Mucosa of descending colon (tissue), 3 donors: ENCODE results near the gene TMEM51. TPM values are rescaled to one million over a fixed set of nuclear protein-coding genes. Genes with fewer than 3 reads are reported as not detected.

ENCODE experiments used
- ATAC-seq: fragments of 200-7000 bp; cut with Tn5 transposase; one replicate; pipeline ENCODE4 v1.9.1; 2020; ENCODE audit warnings: mild to moderate bottlenecking, moderate library complexity
- DNase-seq, 3 donors: peaks; one replicate each; pipeline ENCODE4 v3.0.0-alpha.2; 2020
- H3K36me3 ChIP-seq: fragments of 200-600 bp; one replicate; pipeline ENCODE4 v1.8.0; 2021; ENCODE audit warnings: low read depth, mild to moderate bottlenecking
- H3K4me1 ChIP-seq: fragments of 200-600 bp; one replicate; pipeline ENCODE4 v1.8.0; 2021; ENCODE audit warnings: low read depth, mild to moderate bottlenecking
- H3K4me3 ChIP-seq: fragments of 200-600 bp; one replicate; pipeline ENCODE4 v1.8.0; 2021; ENCODE audit warnings: mild to moderate bottlenecking
- H3K9me3 ChIP-seq: fragments of 200-600 bp; one replicate; pipeline ENCODE4 v1.8.0; 2021; ENCODE audit warnings: mild to moderate bottlenecking
- intact Hi-C, 2 donors: fragments of 100-400 bp; cut with DNase I in 1 of 2; cut with micrococcal nuclease in 1 of 2; formaldehyde crosslinking; loops; one replicate each; pipeline versions ENCODE4 v1.11.0 to v1.11.1; 2022; cut with DNase I, micrococcal nuclease
- total RNA-seq, 3 donors: library from RNA; stranded (reverse); fragmentation: NEBNext Ultra II Directional in 2 of 3; extraction: Animal tissue kit (Norgen Biotek cat#: 25700) in 2 of 3; gene quantifications; one replicate each; pipeline versions ENCODE4 v1.2.1 to v1.2.4, GENCODE V29; 2021 to 2023
- TF ChIP-seq, protein P1 (sequence below): fragments of 200-600 bp; IDR thresholded peaks from one replicate; pipeline ENCODE4 v1.8.0; 2022; ENCODE audit warnings: antibody characterized with exemption, mild to moderate bottlenecking
- donor health status: DM: no; HTN: no; CAD: no; lungs with moderate emphysema.
- donor health status: DM: no; HTN: no; CAD: no.
- donor health status: DM: no; HTN: yes; CAD: no.

TMEM51 gene
- total RNA-seq, 3 donors from 2014 or later: 19.1 to 31.8 (median 26.6) TPM

DNA sequence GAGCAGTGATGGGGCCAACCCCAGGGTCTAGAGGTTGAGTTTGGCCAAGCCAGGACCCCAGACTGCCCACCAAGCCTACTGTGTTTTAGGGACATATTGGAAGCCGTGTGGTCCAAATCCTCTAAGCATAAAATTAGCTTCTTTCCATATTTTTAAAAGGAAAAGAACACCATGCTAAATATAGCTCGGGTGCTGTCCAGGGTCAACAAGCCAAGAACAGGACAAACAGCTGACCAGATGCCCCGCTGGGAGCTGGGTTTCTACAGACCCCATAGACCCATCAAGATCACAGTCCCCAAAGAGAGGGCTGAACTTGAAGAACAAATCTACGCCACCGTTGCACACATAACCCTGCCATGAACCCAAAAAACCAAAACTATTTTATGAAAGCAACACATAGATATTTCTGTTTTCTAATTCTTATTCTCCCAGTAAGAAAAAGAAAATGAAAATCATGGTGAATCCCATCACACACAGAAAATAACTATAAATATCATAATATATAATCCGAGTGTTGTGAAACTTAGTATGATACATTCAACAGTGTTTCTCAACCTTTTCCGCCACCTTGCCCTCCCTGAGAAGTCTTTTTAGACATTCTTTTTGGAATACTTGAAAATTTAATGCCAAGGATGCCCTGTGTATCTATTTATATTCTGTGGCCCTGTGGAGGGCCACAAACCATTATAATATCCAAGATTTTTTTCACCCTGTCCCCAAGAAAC is 57.3 kb downstream of the TMEM51 start:
- TF ChIP-seq, protein P1, sequence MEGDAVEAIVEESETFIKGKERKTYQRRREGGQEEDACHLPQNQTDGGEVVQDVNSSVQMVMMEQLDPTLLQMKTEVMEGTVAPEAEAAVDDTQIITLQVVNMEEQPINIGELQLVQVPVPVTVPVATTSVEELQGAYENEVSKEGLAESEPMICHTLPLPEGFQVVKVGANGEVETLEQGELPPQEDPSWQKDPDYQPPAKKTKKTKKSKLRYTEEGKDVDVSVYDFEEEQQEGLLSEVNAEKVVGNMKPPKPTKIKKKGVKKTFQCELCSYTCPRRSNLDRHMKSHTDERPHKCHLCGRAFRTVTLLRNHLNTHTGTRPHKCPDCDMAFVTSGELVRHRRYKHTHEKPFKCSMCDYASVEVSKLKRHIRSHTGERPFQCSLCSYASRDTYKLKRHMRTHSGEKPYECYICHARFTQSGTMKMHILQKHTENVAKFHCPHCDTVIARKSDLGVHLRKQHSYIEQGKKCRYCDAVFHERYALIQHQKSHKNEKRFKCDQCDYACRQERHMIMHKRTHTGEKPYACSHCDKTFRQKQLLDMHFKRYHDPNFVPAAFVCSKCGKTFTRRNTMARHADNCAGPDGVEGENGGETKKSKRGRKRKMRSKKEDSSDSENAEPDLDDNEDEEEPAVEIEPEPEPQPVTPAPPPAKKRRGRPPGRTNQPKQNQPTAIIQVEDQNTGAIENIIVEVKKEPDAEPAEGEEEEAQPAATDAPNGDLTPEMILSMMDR: no peak
- H3K9me3 ChIP-seq: no peaks in the 10 kb centered on the region
- no peak overlapping the region for H3K4me3 ChIP-seq
- no peak for ATAC-seq
- DNase-seq: no peak
- peaks cover 11% of the 10 kb centered on the region for H3K4me1 ChIP-seq
- intact Hi-C loops: loop anchor here in 1 of 2 donors (10.0 kb wide), 1 partner anchor 56 kb away; the partner anchor contains the start of gene TMEM51
- H3K36me3 ChIP-seq: no peaks in the 10 kb centered on the region

GRCh38 chr1:15211424-15211823 is 57.9 kb downstream of the TMEM51 start:
- no peaks in the 10 kb centered on the region for H3K9me3 ChIP-seq
- ATAC-seq (no peak), DNase-seq (no peak)
- intact Hi-C loops: loop anchor here in 1 of 2 donors (10.0 kb wide), 1 partner anchor 57 kb away; the partner anchor contains the start of gene TMEM51
- no peaks in the 10 kb centered on the region for H3K36me3 ChIP-seq
- no peak overlapping the region for H3K4me3 ChIP-seq
- H3K4me1 ChIP-seq: peaks cover 11% of the 10 kb centered on the region
- TF ChIP-seq, protein P1: no peak

GRCh38 chr1:15212216-15212953 is 58.8 kb downstream of the TMEM51 start:
- Histone ChIP-seq H3K4me3 (no peak overlapping the region), H3K4me1 (peaks cover 11% of the 10 kb centered on the region), H3K9me3 (no peaks in the 10 kb centered on the region), H3K36me3 (no peaks in the 10 kb centered on the region)
- TF ChIP-seq, protein P1: no peak
- intact Hi-C loops: loop anchor here in 1 of 2 donors (10.0 kb wide), 1 partner anchor 58 kb away; the partner anchor contains the start of gene TMEM51
- no peak for DNase-seq
- ATAC-seq: no peak

DNA sequence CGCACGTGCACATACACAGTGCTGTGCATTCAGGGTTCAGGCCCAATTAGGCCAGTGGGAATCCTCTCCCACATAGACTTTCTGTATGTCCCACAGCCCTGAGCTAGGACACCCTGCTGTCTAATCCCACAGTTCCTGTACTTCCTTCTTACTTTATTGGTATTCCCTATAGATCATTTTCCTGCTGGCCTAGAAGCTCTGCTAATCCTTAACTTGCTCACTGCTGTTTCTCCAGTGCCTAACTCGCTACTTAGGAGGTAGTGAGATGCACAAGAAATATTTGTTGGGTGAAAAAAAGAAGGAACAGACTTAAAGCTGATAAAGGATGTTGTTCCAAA is 59.4 kb downstream of the TMEM51 start:
- intact Hi-C loops: loop anchor here in 1 of 2 donors (10.0 kb wide), 1 partner anchor 58 kb away; the partner anchor contains the start of gene TMEM51
- DNase-seq (no peak), ATAC-seq (no peak)
- TF ChIP-seq, protein P1: no peak
- Histone ChIP-seq H3K9me3 (no peaks in the 10 kb centered on the region), H3K4me3 (no peak overlapping the region), H3K4me1 (peaks cover 11% of the 10 kb centered on the region), H3K36me3 (no peaks in the 10 kb centered on the region)

DNA sequence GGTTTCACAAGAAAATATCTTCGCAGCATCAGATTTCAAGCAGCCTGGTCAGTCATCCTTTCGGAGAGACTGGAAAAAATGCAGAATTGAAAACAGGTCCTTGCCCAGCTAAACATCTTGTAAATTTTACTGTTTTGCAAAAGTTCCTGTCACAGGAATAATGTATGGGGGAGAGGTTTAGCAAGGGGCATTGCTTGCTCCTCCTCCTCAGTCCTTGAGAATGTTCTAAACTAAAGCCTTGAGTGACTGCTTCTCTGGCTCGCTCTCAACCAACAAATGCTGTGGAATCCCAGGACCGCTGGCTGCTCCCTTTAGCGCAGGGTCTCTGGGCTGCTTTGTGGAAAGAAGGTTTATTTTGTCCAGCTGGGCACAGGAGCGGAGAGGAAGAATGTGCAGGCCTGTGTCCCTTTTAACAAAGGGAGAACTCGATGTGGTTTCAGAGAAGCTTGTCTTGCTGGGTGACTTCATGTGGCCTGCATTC is 59.8 kb downstream of the TMEM51 start:
- Histone ChIP-seq H3K36me3 (no peaks in the 10 kb centered on the region), H3K4me3 (no peak overlapping the region), H3K4me1 (peaks cover 11% of the 10 kb centered on the region), H3K9me3 (no peaks in the 10 kb centered on the region)
- DNase-seq (no peak), ATAC-seq (no peak)
- intact Hi-C loops: loop anchor here in 1 of 2 donors (10.0 kb wide), 1 partner anchor 59 kb away; the partner anchor contains the start of gene TMEM51
- TF ChIP-seq, protein P1: no peak
